ENCODE measurements around the gene MAGEB3.

- TF ChIP-seq POLR2A (IDR thresholded peaks at IDR 0.05) = no peak
- no peak for TF ChIP-seq POLR2AphosphoS5 (IDR thresholded peaks at IDR 0.05)
These were observed 13.0 kb upstream of the MAGEB3 start for GRCh38 chrX:30217465-30217864.
